Endothelial cell of umbilical vein (primary cell): ENCODE data around the gene ITPR1.

Experiments used
- FOS ChIP-seq: IDR thresholded peaks from 2 replicates; pipeline ENCODE4 v1.6.1; 2011; ENCODE audit warnings: mild to moderate bottlenecking, low read length, moderate library complexity, borderline replicate concordance; ENCODE audit not compliant: insufficient read depth
- TF ChIP-seq, protein P1 (sequence below), 2 donors: IDR thresholded peaks; 1 replicate in 1 of 2; 2 replicates in 1 of 2; pipeline ENCODE4 v1.5.1; 2011; ENCODE audit warnings: low read length in 2 of 2, mild to moderate bottlenecking in 2 of 2, moderate library complexity in 2 of 2, control low read depth in 1 of 2, inconsistent platforms in 1 of 2, low read depth in 1 of 2; ENCODE audit not compliant: insufficient read depth in 1 of 2; ENCODE audit errors: extremely low read depth in 1 of 2

DNA sequence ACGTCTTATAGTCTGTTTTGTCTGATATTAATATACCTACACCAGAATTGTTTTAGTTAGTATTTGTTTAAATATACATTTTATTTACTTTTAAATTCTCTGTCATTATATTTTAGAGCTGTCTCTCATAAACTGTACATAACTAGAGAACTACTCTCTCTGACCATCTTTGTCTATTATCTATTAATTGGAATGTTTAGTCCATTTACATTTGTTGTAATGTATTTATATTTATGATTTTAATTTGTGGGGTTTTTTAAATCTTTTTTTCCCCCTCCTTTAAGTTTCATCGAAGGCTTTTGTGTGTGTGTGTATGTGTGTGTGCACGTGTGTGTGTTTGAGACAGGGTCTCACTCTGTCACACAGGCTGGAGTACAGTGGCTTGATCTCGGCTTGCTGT, 47.1 kb downstream of the ITPR1 start:
- TF ChIP-seq, protein P1, sequence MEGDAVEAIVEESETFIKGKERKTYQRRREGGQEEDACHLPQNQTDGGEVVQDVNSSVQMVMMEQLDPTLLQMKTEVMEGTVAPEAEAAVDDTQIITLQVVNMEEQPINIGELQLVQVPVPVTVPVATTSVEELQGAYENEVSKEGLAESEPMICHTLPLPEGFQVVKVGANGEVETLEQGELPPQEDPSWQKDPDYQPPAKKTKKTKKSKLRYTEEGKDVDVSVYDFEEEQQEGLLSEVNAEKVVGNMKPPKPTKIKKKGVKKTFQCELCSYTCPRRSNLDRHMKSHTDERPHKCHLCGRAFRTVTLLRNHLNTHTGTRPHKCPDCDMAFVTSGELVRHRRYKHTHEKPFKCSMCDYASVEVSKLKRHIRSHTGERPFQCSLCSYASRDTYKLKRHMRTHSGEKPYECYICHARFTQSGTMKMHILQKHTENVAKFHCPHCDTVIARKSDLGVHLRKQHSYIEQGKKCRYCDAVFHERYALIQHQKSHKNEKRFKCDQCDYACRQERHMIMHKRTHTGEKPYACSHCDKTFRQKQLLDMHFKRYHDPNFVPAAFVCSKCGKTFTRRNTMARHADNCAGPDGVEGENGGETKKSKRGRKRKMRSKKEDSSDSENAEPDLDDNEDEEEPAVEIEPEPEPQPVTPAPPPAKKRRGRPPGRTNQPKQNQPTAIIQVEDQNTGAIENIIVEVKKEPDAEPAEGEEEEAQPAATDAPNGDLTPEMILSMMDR (IDR thresholded peaks at IDR 0.05; ENCODE audit: extremely low read depth in 1 of 2, insufficient read depth in 1 of 2, low read depth in 1 of 2, low read length in 2 of 2): no peak
- TF ChIP-seq FOS: no peak
